Ovary (tissue), 9 donors: ENCODE measurements around the gene COQ10A. TPM values are rescaled to one million over a fixed set of nuclear protein-coding genes. Genes with fewer than 3 reads are reported as not detected.
A peak's percentile ranks its signal among the peaks of the same experiment; 100 is the strongest.

Source experiments
- DNase-seq, 5 donors: peaks; one replicate each; pipeline ENCODE4 v3.0.0-alpha.2; 2019 to 2020
- H3K27ac ChIP-seq, 2 donors: fragments of 200-600 bp; one replicate each; pipeline versions ENCODE4 v1.5.1 to v1.8.0; 2019 to 2022
- H3K27me3 ChIP-seq: fragments of 200-600 bp; one replicate; pipeline ENCODE4 v1.8.0; 2022
- H3K36me3 ChIP-seq: fragments of 200-600 bp; sonication (generic); one replicate; pipeline ENCODE4 v1.5.1; 2019
- H3K4me1 ChIP-seq: one replicate; pipeline ENCODE4 v1.8.1; 2013; ENCODE audit warnings: mild to moderate bottlenecking, moderate library complexity; ENCODE audit not compliant: insufficient read depth
- H3K4me3 ChIP-seq: fragments of 200-600 bp; sonication (generic); one replicate; pipeline ENCODE4 v1.5.1; 2017
- H3K9me3 ChIP-seq, 2 donors: fragments of 200-600 bp in 1 of 2; sonication (generic) in 1 of 2; one replicate each; pipeline versions ENCODE4 v1.5.1 to v1.8.1; 2013 to 2019; ENCODE audit warnings: mild to moderate bottlenecking in 1 of 2, moderate library complexity in 1 of 2
- EP300 ChIP-seq: sonication (generic); formaldehyde crosslinking; IDR thresholded peaks from one replicate; pipeline ENCODE4 v1.6.1; 2017; ENCODE audit warnings: antibody characterized with exemption
- POLR2A ChIP-seq: fragments of 450-650 bp; IDR thresholded peaks from one replicate; pipeline ENCODE4 v1.6.1; 2017; ENCODE audit warnings: antibody characterized with exemption, mild to moderate bottlenecking, moderate library complexity
- WGBS, 3 donors: extraction: QIAGEN DNeasy Blood & Tissue Kit in 1 of 3; methylation state at CpG; one replicate each; pipeline versions ENCODE4 v1.1.5 to v1.1.7; 2013 to 2017; 5-methylcytosine and 5-hydroxymethylcytosine counted together
- intact Hi-C, 4 donors: fragments of 100-400 bp; cut with DNase I; formaldehyde crosslinking; loops; one replicate each; pipeline versions ENCODE4 v1.11.0 to v1.15.1; 2022 to 2023
- polyA plus RNA-seq, 2 donors: library from polyadenylated mRNA; stranded (reverse); fragments of 200-250 nt in 1 of 2; fragments of 350-450 nt in 1 of 2; fragmentation: Illumina TruSeq in 1 of 2; extraction: RNeasy Lipid Tissue Mini Kit (QIAGEN cat#74804) in 1 of 2; gene quantifications; one replicate each; pipeline ENCODE4 v1.2.3, GENCODE V29; 2013 to 2014
- total RNA-seq, 7 donors: library from RNA; depleted of rRNA in 2 of 7; stranded (reverse); fragments of >200 nt in 2 of 7; fragmentation: NEBNext Ultra II Directional in 3 of 7; extraction: Animal tissue kit (Norgen Biotek cat#: 25700) in 3 of 7; gene quantifications; one replicate each; pipeline versions ENCODE4 v1.1.0 to v1.2.4, GENCODE V29; 2016 to 2023
- TF ChIP-seq, protein P1 (sequence below), 3 donors: fragments of 450-650 bp in 2 of 3; fragments of 200-600 bp in 1 of 3; IDR thresholded peaks; one replicate each; pipeline versions ENCODE4 v1.5.1 to v1.8.0; 2016 to 2022; ENCODE audit warnings: antibody characterized with exemption in 3 of 3, mild to moderate bottlenecking in 1 of 3
- donor health status: DM: no; HTN: no; CAD: no; lungs with moderate emphysema.
- donor health status: DM: no; HTN: no; CAD: no.
- donor health status: Bipolar disorder and iron deficiency.
- donor health status: DM: yes; HTN: yes; CAD: no.
- donor health status: DM: no; HTN: no; CAD: no.
- donor health status: DM: yes; HTN: yes; CAD: no.

COQ10A gene
- total and polyA plus RNA-seq, 9 donors = 11.3 to 31.1 (median 14.9) TPM

DNA sequence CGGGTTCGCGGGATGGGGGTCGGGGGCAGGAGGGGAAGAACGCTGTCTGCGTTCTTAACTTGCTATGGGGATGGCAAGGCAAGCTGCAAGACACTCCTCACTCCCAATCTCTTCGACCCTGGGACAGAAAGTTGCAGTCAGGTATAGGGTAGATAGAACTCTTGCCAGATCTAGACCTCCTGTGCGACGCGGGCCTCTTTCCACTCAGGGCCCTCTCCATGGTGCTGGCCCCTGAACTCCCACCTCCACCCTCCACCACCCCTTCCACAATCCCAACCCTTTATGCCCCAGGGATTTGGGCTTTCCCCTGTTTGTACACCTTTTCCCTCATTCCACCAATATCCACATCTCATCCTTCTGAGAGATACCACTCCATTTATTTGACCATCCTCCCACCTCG lies 41.8 kb upstream of the COQ10A start:
- peak overlapping the region; percentile 73 to 75 for H3K27ac ChIP-seq
- no peak for DNase-seq
- intact Hi-C loops = loop anchor here (2.0 to 10.0 kb wide), 4 partner anchors 33 to 106 kb away; partner anchors contain the start of genes ESYT1 (in 2 of the 4), MYL6 (in 1 of the 4) and ZC3H10 (in 1 of the 4)
- no peaks in the 10 kb centered on the region for H3K27me3 ChIP-seq
- H3K4me3 ChIP-seq = peak overlapping the region; percentile 68
- H3K36me3 ChIP-seq = no peaks in the 10 kb centered on the region
- no peak for TF ChIP-seq EP300
- TF ChIP-seq POLR2A = no peak
- TF ChIP-seq, protein P1, sequence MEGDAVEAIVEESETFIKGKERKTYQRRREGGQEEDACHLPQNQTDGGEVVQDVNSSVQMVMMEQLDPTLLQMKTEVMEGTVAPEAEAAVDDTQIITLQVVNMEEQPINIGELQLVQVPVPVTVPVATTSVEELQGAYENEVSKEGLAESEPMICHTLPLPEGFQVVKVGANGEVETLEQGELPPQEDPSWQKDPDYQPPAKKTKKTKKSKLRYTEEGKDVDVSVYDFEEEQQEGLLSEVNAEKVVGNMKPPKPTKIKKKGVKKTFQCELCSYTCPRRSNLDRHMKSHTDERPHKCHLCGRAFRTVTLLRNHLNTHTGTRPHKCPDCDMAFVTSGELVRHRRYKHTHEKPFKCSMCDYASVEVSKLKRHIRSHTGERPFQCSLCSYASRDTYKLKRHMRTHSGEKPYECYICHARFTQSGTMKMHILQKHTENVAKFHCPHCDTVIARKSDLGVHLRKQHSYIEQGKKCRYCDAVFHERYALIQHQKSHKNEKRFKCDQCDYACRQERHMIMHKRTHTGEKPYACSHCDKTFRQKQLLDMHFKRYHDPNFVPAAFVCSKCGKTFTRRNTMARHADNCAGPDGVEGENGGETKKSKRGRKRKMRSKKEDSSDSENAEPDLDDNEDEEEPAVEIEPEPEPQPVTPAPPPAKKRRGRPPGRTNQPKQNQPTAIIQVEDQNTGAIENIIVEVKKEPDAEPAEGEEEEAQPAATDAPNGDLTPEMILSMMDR (IDR thresholded peaks at IDR 0.05) = no peak
- no peaks in the 10 kb centered on the region for H3K9me3 ChIP-seq
- 58 to 76% (median 61%) methylated on average over 11 of the region's 11 CpGs for WGBS, 3 donors
- peaks cover 5% of the 10 kb centered on the region for H3K4me1 ChIP-seq

DNA sequence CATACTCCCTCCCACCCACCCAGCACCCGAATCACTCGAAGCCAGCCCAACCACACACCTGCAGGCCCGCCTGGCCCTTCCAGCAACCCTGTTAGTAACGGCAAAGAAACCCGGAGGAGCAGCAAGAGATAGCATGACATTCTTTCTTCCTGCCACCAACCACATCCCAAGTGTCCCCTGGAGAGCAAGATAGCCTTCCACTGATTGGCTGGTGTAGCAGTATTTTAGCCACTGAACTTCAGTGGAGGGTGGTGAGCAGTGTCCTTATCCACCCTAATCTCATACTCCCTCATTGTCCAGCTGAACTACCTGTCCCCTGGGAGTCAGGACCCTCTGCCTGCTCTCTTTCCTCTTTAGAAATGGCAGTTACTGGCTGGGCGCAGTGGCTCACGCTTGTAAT lies 37.7 kb upstream of the COQ10A start:
- intact Hi-C loops = loop anchor here in 2 of 4 donors (5.0 to 10.0 kb wide), 2 partner anchors 37 to 104 kb away; partner anchors contain the start of gene ESYT1 (in 2 of the 2)
- 73 to 84% (median 76%) methylated on average over 7 of the region's 7 CpGs for WGBS, 3 donors
- Histone ChIP-seq H3K4me1 (peaks cover 1% of the 10 kb centered on the region), H3K36me3 (no peaks in the 10 kb centered on the region), H3K9me3 (no peaks in the 10 kb centered on the region), H3K27me3 (no peaks in the 10 kb centered on the region), H3K4me3 (no peak overlapping the region), H3K27ac (no peak overlapping the region)
- no peak for DNase-seq
- TF ChIP-seq POLR2A (no peak), EP300 (no peak)
- TF ChIP-seq, protein P1 (IDR thresholded peaks at IDR 0.05) = no peak

DNA sequence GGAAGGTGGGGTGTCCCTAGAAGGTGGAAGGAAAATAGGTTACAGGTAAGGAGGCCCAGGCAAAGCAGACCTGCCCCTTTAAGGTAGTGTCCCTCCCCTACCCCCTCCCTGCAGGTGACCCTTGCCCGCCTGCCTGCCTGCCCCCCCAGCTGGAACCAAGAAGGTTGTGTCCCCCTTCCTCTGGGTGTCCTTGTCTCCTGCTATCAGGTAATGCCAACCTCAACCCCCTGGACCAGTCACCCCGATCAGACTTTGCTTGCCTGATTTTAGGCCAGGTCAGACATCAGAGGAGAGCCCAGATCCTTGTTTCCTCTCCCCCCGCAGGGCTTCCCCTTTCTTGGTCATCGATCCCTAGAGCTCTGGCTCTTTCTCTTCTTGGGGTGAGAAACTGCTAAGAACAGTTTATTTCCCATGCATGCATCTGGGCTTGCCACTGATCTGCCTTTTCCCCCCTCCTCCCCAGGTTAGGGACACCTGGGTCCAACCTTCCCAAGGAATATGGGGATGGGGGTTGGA lies 36.8 kb upstream of the COQ10A start, which contains the start of gene SLC39A5:
SLC39A5 (plus strand) TSS at position 136 of the 516 bp plus-strand sequence. CDS start 1,224 bp downstream, outside the sequence.
- 63 to 78% (median 71%) methylated on average over 4 of the region's 4 CpGs for WGBS, 3 donors
- intact Hi-C loops = loop anchor here in 3 of 4 donors (5.0 to 10.0 kb wide), 2 partner anchors 38 to 105 kb away; partner anchors contain the start of gene ESYT1 (in 2 of the 3)
- no peak for TF ChIP-seq POLR2A
- TF ChIP-seq EP300 = no peak
- TF ChIP-seq, protein P1 (IDR thresholded peaks at IDR 0.05) = no peak

DNA sequence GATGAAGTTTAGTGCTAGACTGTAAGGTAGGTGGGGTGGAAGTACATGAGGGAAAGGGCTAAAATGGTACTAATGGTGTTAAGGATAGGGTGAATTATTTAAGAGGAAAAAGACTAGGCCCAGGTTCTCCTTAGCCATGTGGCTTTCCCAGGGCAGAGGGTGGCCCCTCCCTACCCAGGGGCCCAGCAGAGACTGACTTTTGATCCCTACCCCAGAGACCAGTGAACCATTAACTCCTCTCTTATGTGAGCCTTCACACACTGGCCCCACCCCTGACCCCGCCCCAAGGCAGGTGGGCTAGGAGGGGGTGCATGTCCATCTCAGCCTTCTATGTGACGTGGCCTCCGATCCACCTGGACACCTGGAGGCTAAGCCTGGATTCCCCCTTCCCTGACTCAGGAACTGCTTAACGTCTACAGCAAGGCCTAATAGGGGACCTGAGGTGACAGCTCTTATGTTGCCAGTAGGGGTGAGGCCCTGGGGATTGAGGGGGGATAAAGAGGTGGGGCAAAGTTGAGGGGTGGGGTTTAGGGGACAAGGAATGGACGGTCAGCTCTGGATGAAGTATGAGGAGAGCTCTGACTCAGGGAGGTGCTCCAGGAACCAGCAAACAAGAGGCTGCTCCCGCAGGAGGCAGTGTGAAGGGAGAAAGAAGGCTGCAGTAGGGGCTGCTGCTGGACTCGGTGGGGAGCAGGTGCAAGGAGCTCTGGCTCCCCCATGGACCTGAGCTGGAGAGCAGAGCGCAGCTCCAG lies 36.1 kb upstream of the COQ10A start:
- intact Hi-C loops = loop anchor here in 1 of 4 donors (5.0 kb wide), 1 partner anchor 38 kb away; no protein-coding TSS in a partner anchor
- no peak overlapping the region for H3K4me3 ChIP-seq
- TF ChIP-seq POLR2A (no peak), EP300 (no peak)
- TF ChIP-seq, protein P1 (IDR thresholded peaks at IDR 0.05) = no peak
- no peaks in the 10 kb centered on the region for H3K9me3 ChIP-seq
- H3K27ac ChIP-seq = no peak overlapping the region
- H3K36me3 ChIP-seq = no peaks in the 10 kb centered on the region
- no peak for DNase-seq
- no peaks in the 10 kb centered on the region for H3K4me1 ChIP-seq
- WGBS, 3 donors = 61 to 66% (median 65%) methylated on average over 8 of the region's 8 CpGs
- no peaks in the 10 kb centered on the region for H3K27me3 ChIP-seq

More for the DNA sequence above, 36.8 kb upstream of the COQ10A start, which contains the start of gene SLC39A5:
- Histone ChIP-seq H3K27ac (no peak within 1 kb of the TSS), H3K9me3 (no peaks in the 10 kb centered on the region), H3K4me3 (no peak within 1 kb of the TSS), H3K4me1 (no peaks in the 10 kb centered on the region), H3K27me3 (no peaks in the 10 kb centered on the region), H3K36me3 (no peaks in the 10 kb centered on the region)
- DNase-seq = no peak
